GM12872 (cell line): Measurements from ENCODE around the gene CHERP.

Experiments used
- TF ChIP-seq, protein P1 (sequence below): IDR thresholded peaks from 3 replicates; pipeline ENCODE4 v1.5.1; 2011; ENCODE audit warnings: low read depth, mild to moderate bottlenecking, low read length, moderate library complexity; ENCODE audit not compliant: insufficient read depth

CHERP gene

DNA sequence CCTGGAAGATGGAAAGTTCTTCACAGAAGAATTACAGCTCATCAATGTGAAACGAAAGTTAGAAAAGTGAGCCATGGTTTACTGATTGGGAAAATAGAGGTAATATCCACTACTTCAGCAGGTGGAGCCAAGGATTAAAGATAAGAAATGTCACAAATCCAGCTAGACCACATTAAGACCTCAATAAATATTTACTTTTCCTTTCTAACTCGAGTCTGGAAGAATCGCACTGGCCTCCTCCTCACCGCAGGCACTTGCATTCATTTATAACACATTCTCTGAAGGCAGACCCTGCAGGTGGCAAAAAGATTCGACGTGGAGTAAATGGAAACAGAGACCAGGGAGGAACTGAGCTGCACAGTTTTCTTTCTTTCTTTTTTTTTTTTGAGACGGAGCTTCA lies 22.6 kb upstream of the CHERP start:
- TF ChIP-seq, protein P1, sequence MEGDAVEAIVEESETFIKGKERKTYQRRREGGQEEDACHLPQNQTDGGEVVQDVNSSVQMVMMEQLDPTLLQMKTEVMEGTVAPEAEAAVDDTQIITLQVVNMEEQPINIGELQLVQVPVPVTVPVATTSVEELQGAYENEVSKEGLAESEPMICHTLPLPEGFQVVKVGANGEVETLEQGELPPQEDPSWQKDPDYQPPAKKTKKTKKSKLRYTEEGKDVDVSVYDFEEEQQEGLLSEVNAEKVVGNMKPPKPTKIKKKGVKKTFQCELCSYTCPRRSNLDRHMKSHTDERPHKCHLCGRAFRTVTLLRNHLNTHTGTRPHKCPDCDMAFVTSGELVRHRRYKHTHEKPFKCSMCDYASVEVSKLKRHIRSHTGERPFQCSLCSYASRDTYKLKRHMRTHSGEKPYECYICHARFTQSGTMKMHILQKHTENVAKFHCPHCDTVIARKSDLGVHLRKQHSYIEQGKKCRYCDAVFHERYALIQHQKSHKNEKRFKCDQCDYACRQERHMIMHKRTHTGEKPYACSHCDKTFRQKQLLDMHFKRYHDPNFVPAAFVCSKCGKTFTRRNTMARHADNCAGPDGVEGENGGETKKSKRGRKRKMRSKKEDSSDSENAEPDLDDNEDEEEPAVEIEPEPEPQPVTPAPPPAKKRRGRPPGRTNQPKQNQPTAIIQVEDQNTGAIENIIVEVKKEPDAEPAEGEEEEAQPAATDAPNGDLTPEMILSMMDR, result no peak

DNA sequence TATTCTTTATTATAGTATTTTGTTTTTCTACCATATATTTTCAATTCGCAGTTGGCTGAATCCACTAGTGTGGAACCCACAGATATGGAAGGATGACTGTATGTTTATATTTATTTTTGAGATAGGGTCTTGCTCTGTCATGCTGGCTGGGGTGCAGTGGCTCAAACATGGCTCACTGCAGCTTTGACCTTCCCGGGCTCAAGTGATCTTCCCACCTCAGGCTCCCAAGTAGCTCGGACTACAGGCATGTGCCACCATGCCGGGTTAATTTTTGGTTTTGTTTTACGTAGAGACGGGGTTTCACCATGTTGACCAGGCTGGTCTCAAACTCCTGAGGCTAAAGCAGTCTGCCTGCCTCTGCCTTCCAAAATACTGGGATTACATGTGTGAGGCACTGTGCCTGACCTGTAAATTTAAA lies 20.4 kb upstream of the CHERP start:
- TF ChIP-seq, protein P1, result no peak

DNA sequence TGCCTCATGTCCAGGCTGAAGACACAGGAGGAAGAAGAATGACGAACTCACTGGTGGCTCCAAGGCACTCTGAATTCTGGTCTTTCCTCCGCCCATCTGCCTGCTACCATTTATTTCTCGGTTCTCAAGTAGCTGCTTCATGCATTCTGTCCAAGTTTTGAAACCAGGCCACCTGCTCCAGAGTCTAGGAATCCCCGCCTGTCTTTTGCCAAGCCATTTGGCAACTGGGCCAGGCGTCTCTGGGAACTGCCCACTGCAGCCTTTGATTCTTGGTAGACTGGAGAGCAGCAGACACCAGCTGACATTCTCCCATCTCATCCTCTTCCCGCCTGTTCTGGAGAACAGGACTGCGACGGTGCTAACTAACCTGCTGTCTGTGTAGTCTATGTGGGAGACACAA lies 19.1 kb upstream of the CHERP start:
- TF ChIP-seq, protein P1, result no peak

DNA sequence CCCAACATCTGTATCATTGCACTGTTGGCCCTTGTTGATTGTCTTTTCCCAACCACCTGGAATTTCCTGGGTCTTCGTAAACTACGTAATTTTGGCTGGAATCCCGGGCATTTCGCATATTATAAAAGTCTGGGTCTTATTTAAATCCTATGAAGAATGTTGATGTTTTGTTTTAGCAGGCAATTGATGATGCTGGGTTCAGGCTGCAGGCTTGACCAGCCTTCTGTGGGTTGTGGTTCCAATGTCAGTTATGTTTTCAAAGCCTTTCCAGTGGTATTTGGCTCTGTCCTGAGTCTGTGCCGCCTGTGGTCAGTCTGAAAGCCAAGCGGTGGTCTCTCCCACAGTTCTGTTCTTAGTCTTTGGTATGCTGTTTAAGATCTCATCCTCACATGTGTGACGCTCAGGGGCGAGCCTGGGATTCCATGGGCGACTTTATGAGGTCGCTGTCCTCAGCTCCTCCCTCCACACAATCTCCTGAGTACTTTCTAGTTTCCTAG lies 17.6 kb upstream of the CHERP start:
- TF ChIP-seq, protein P1, result no peak

DNA sequence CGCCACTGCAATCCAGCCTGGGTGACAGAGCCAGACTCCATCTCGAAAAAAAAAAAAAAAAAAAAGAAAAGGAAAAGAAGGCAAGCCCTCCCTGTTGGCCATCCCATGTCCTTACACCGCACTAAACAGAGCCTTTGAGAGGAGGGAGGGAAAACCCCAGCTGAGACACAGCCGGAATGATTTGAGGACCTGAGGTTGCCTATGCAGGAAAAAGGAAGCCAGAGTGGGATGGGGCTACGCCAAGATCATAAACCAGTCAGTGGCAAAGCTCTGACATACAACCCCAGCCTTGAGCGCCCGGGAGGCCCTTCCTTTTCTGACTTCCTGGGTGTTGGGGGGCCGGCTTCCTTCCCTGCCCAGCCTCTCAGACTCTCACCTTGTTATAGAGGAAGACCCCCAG lies 12.5 kb upstream of the CHERP start:
- TF ChIP-seq, protein P1, result no peak

DNA sequence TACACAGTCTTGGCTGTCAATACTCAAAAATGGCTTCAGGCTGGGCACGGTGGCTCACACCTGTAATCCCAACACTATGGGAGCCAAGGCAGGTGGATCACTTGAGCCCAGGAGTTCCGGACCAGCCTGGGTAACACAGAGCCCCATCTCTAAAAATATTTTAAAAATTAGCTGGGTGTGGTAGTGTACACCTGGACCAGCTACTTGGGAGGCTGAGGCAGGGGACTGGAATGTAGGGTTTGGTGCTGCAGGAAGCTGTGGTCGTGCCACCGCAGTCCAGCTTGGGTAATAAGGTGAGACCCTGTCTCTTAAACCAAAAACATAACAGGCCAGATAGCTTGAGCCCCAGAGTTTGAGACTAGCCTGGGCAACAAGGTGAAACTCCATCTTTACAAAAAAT lies 6.7 kb upstream of the CHERP start:
- TF ChIP-seq, protein P1, result no peak

DNA sequence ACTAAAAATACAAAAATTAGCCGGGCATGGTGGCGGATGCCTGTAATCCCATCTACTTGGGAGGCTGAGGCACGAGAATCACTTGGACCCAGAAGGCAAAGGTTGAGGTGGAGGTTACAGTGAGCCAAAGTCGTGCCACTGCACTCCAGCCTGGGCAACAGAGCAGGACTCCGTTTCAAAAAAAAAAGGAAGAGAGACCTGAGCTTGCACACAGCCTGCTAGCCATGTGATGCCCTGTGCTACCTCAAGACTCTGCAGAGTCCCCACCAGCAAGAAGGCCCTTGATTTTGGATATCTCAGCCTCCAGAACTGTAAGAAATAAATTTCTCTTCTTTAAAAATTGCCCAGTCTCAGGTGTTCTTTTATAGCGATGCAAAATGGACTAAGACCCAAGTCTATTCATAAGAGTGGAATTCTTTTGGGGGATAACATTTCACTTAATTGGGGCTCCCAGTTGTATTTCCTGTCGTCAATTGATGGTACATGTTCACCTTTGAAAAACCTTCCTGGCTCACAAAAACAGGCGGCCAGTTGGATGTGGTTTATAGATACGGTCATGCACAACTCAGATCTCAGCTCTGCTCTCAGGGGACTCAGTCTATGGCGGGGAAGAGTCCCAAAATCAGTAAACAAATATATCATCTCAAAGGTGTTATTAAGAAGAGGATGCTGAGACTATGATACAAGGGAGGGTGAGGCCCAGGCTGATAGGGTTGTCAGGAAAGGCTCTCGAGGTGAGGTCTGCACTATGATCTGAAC lies 2.4 kb upstream of the CHERP start:
- TF ChIP-seq, protein P1, result no peak
